HUES48 (cell line): ENCODE data around the gene SPNS2.

Experiments
- H3K27ac ChIP-seq: one replicate; pipeline ENCODE4 v1.7.0; 2013; ENCODE audit warnings: low read depth, low read length, inconsistent platforms
- H3K27me3 ChIP-seq: 2 replicates; pipeline ENCODE4 v1.6.1; 2013; ENCODE audit warnings: mild to moderate bottlenecking, low read length; ENCODE audit not compliant: control insufficient read depth, insufficient read depth
- H3K36me3 ChIP-seq: 2 replicates; pipeline ENCODE4 v1.6.1; 2013; ENCODE audit warnings: low read length; ENCODE audit not compliant: control insufficient read depth, insufficient read depth
- H3K4me1 ChIP-seq: 2 replicates; pipeline ENCODE4 v1.6.1; 2013; ENCODE audit warnings: mild to moderate bottlenecking, low read length; ENCODE audit not compliant: control insufficient read depth, insufficient read depth
- H3K4me3 ChIP-seq: 2 replicates; pipeline ENCODE4 v1.5.1; 2013; ENCODE audit warnings: mild to moderate bottlenecking, low read depth, low read length
- H3K9ac ChIP-seq: 2 replicates; pipeline ENCODE4 v1.6.1; 2013; ENCODE audit warnings: mild to moderate bottlenecking, low read depth, low read length, moderate library complexity
- H3K9me3 ChIP-seq: 2 replicates; pipeline ENCODE4 v1.6.1; 2013; ENCODE audit warnings: low read length; ENCODE audit not compliant: control insufficient read depth, insufficient read depth

Gene SPNS2

DNA sequence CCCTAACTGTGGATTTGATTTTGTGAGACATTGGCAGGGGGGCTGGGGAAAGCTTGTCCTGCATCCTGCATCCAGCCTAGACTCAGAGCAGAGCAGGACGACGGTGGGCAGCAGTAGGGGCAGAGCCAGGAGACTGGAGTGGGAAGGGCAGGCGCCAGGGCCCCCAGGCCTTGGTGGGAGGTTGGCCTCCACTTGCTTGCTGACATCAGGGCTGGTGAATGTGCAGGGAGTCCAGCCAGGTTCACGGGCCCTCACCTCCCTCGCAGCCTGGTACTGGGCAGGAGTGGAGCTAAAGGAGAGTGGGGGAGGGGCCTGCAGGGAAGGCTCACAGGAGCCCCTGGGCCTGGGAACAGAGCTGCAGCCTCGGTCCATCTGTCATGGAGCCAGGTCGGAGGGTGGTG, 83.4 kb downstream of the SPNS2 start:
- Histone ChIP-seq H3K9ac (no peak overlapping the region), H3K4me1 (peaks cover 15% of the 10 kb centered on the region; the same call in 1 of the 2 replicates), H3K27ac (no peak overlapping the region), H3K9me3 (no peaks in the 10 kb centered on the region), H3K36me3 (no peaks in the 10 kb centered on the region), H3K4me3 (no peak overlapping the region), H3K27me3 (peaks cover 45% of the 10 kb centered on the region)

DNA sequence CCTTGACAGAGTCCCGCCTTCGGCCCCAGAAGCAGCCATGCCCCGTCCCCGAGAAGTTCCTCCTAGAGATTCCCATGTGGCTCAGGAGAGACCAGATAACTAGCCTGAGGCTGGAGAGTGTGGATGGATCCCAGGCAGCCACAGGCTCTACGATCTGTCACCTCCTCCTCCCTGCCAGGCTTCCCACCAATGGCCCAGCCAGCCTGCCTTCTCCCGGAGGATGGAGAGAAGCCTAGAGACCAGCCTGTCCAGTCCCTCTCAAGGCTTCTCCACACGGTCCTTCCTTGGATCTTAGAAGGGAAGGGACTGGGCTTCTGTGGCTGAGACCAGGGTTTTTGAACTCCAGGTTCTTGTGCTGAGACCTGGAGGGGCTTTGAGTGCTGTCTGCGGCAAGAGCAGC, 84.0 kb downstream of the SPNS2 start:
- H3K4me3 ChIP-seq: no peak overlapping the region
- no peaks in the 10 kb centered on the region for H3K9me3 ChIP-seq
- H3K27ac ChIP-seq: no peak overlapping the region
- no peak overlapping the region for H3K9ac ChIP-seq
- H3K4me1 ChIP-seq: peaks cover 10% of the 10 kb centered on the region; the same call in 1 of the 2 replicates
- no peaks in the 10 kb centered on the region for H3K36me3 ChIP-seq
- H3K27me3 ChIP-seq: peaks cover 45% of the 10 kb centered on the region

DNA sequence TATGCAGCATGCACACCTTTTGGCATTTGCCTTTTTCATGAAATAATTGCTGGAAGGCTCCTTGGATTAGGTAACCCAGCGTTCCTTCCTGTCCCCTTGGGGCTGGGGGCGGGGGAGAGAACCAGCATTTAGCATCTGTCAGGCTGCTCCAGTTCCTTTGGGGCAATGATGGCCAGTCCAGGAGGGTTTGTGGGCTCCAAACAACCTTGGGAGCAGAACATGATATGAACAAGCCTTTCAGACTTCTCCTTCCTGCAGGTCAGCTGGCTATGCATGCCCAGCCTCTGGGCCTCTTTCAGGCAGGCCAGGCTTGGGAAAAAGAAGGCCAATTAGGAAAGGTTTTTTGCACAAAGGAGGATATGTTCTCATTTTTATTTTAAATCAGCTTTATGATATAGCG, 84.5 kb downstream of the SPNS2 start:
- Histone ChIP-seq H3K36me3 (no peaks in the 10 kb centered on the region), H3K9me3 (no peaks in the 10 kb centered on the region), H3K4me3 (no peak overlapping the region), H3K4me1 (peaks cover 10% of the 10 kb centered on the region; the same call in 1 of the 2 replicates), H3K27me3 (peaks cover 45% of the 10 kb centered on the region), H3K9ac (no peak overlapping the region), H3K27ac (no peak overlapping the region)

DNA sequence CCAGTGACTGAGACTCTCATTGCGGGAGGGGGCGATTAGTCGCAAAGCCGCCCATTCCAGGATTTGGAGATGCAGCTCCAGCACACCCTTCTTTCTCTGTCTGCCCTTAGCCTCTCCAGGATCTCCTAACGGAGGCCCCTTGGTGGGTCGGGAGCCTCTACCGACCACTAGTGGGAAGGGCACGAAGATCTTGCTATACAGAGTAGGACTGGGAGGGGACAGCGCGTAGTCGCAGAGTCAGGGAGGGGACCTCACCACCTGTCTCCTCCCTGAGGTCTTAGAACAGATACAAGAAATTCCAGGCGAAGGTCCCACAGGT, 85.1 kb downstream of the SPNS2 start:
- Histone ChIP-seq H3K27ac (no peak overlapping the region), H3K9ac (no peak overlapping the region), H3K36me3 (no peaks in the 10 kb centered on the region), H3K27me3 (peaks cover 45% of the 10 kb centered on the region), H3K4me3 (peak overlapping the region; percentile 66), H3K4me1 (peaks cover 10% of the 10 kb centered on the region; the same call in 1 of the 2 replicates), H3K9me3 (no peaks in the 10 kb centered on the region)

DNA sequence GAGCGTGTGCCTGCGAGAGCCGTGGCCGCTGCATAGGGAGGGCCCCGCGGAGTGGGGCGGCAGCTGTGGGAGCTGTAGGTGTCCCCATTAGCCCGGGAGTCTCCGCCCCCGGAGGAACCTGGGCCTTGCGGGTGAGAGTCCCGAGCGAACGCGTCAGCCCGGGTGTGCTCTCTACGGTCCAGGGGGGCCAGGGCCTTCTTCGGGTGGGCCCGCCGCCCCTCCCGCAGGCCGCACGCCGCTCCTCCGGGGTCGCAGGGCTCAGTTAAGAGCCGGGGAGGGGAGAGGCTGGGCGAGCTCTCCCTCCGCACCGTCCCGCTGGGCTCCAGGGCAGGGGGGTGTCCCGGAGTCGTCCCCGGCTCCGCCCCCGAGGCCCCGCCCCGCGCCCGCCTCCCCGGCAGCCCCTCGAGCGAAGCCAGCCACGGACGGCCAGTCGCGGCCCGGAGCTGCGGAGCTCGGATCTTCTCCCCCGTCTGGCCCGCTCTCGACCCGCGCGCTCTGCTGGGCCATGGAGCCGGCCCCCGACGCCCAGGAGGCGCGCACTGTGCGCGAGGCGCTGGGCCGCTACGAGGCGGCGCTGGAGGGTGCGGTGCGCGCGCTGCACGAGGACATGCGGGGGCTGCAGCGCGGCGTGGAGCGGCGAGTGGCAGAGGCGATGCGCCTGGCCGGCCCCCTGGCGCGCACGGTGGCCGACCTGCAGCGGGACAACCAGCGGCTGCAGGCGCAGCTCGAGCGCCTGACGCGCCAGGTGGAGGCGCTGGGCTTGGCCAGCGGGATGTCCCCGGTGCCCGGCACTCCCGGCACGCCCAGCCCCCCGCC, 85.6 kb downstream of the SPNS2 start, which contains the start of gene SMTNL2:
TSS of gene SMTNL2 (plus strand) at position 429 of the 816 bp plus-strand sequence. CDS start at position 506, 77 bp downstream.
- H3K36me3 ChIP-seq: no peaks in the 10 kb centered on the region
- peaks cover 10% of the 10 kb centered on the region; the same call in 1 of the 2 replicates for H3K4me1 ChIP-seq
- H3K4me3 ChIP-seq: peak within 1 kb of the TSS; percentile 66
- no peak within 1 kb of the TSS for H3K27ac ChIP-seq
- H3K9me3 ChIP-seq: no peaks in the 10 kb centered on the region
- H3K27me3 ChIP-seq: peaks cover 45% of the 10 kb centered on the region
- H3K9ac ChIP-seq: no peak within 1 kb of the TSS

DNA sequence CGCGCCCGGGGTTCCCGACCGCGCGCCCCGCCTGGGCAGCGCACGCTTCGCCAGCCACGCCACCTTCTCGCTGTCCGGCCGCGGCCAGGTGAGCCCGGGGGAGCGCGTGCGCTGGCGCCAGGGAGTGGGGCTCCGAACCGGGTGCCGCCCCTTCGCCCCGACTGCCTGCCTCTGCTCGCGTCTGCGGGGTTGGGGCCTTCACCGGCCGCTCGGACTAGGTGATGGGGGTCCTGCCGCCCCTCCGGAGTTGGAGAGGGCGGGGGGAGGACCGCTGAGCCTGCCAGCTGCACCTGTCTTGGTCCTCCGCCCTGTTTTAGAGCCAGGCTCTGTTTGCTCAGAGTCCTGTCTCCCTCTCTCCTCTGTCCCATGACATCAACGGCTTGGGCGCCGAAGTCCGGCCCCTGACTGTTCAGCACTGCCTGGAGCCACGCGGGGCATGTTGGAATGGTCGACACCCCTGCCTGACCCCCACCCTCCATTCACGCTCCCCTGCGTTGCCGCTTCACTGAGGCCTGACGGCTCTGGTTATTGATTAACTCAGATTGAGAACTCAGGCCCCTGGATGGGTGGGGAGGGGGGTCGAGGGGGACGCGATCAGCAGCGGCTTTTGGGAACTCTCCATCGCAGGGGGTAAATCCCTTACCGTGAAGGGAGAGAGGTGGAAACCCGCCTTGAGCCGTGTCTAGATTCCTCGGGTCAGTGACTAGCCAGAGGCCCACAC, 86.4 kb downstream of the SPNS2 start:
- Histone ChIP-seq H3K27me3 (peaks cover 45% of the 10 kb centered on the region), H3K4me3 (peak overlapping the region; percentile 66; the same call in 1 of the 2 replicates), H3K36me3 (no peaks in the 10 kb centered on the region), H3K9ac (no peak overlapping the region), H3K27ac (no peak overlapping the region), H3K4me1 (peaks cover 10% of the 10 kb centered on the region; the same call in 1 of the 2 replicates), H3K9me3 (no peaks in the 10 kb centered on the region)

DNA sequence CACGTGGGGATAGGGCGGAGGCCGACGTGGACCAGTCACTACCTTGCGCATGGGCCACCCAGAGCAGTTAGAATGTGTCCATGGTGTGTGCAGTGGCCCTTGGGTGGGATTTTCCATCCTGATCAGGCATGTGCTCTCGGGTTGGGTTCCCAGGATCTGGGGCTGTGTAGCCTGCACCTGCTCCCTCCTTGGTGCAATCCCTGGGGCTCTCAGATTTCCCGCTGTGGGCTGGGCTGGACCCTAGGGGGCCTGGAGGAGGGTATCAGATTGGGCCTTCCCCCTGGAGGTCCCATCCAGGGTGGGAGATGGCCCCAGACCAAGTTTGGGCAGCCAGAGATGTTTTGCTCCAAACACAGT, 86.9 kb downstream of the SPNS2 start:
- Histone ChIP-seq H3K27ac (no peak overlapping the region), H3K9me3 (no peaks in the 10 kb centered on the region), H3K27me3 (peaks cover 45% of the 10 kb centered on the region), H3K4me3 (no peak overlapping the region), H3K4me1 (peaks cover 10% of the 10 kb centered on the region; the same call in 1 of the 2 replicates), H3K36me3 (no peaks in the 10 kb centered on the region), H3K9ac (no peak overlapping the region)

DNA sequence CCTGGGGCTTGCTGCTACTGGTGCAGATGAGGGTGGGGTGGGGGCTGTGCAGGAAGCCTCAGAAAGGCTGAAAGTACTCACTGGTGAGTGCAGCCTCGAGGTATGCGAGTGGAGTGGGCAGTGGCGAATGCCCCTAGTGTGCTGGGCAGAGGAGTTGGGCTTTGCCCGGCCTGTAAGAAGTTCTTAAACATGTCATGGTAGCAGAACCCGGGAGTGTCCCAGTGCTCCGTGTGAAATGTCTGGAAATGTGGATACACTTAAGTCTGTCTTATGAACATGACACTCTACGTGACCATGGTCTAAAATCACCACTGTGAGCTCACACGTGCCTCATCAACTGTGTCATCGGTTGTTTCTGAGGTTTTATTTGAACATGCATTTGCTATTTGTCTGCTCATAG, 87.4 kb downstream of the SPNS2 start:
- Histone ChIP-seq H3K9me3 (no peaks in the 10 kb centered on the region), H3K4me3 (no peak overlapping the region), H3K4me1 (peaks cover 10% of the 10 kb centered on the region; the same call in 1 of the 2 replicates), H3K27ac (no peak overlapping the region), H3K36me3 (no peaks in the 10 kb centered on the region), H3K27me3 (peaks cover 45% of the 10 kb centered on the region), H3K9ac (no peak overlapping the region)

DNA sequence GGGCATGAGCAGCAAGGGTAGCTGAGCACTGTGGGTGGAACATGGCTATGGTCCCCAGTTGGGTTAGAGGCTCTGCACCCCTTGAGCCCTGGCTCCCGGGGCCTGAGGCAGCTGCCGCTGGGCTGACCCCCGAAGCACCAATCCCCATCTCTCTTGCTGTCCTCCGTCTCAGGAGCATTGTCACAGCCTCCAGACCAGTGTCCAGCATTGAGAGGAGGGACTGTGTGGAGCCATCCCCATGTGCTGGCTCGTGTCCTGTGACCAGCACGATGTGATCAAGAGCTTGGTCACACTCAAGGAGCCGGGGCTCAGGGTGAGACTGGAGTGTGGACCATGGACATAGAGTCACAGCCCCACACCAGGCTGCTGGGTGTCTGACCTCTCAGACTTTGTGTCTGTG, 88.5 kb downstream of the SPNS2 start:
- Histone ChIP-seq H3K4me1 (peaks cover 7% of the 10 kb centered on the region; the same call in 1 of the 2 replicates), H3K27me3 (peaks cover 43% of the 10 kb centered on the region), H3K9me3 (no peaks in the 10 kb centered on the region), H3K36me3 (no peaks in the 10 kb centered on the region), H3K4me3 (no peak overlapping the region), H3K9ac (no peak overlapping the region), H3K27ac (no peak overlapping the region)

DNA sequence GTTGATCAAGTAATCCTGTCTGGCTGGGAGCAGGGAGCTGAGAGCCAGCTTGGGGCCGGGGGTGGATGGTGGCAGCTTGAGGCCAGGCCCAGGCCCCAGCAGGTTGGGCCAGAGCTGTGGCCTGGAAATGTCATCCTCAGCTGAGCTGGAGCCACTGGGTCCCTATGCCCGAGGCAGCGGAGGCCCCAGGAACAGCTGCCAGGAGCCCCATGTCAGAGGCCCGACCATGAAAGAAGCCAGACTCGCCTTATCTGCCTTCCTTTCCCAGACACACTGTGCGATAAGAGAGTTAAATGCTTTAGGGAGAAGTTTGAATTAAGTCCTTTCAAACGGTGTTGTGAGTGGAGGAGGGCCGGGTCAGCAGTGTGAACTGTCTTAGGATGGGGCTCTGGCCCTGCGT, 89.1 kb downstream of the SPNS2 start:
- H3K9me3 ChIP-seq: no peaks in the 10 kb centered on the region
- no peak overlapping the region for H3K27ac ChIP-seq
- H3K27me3 ChIP-seq: peaks cover 37% of the 10 kb centered on the region
- no peak overlapping the region for H3K4me3 ChIP-seq
- H3K4me1 ChIP-seq: peaks cover 7% of the 10 kb centered on the region; the same call in 1 of the 2 replicates
- H3K9ac ChIP-seq: no peak overlapping the region
- no peaks in the 10 kb centered on the region for H3K36me3 ChIP-seq

DNA sequence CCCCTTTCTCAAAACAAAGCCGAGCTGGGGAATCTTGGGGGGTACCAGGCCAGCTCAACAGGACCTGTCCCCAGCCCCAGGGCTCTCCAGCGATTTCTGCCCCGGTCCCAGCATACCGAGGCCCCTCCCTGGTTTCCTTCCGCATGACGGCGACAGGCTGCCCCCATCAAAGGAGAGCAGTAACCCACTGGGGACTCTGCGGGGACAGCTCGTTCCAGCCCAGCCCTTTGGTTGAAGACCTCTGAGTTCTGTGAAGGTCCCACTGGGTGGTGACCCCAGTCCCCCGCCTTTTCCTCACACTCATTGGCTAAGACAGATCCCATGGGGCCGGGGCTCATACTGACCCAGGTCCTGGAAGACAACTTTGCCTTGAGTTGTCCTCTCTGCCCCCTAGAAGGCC, 89.7 kb downstream of the SPNS2 start:
- no peak overlapping the region for H3K9ac ChIP-seq
- no peak overlapping the region for H3K4me3 ChIP-seq
- H3K27ac ChIP-seq: no peak overlapping the region
- peaks cover 7% of the 10 kb centered on the region; the same call in 1 of the 2 replicates for H3K4me1 ChIP-seq
- H3K9me3 ChIP-seq: no peaks in the 10 kb centered on the region
- no peaks in the 10 kb centered on the region for H3K36me3 ChIP-seq
- H3K27me3 ChIP-seq: peaks cover 31% of the 10 kb centered on the region
